T-helper 2 cell treated with Interferon-gamma antibody and Interleukin-4, amounts not matched to agents 5 μg/mL and 100 μg/mL, for 36 hours (primary cell): ENCODE data around the gene TIGD3.
"Not testable (repeated sequence)": the region's sequence is repeated elsewhere in the genome, so short reads cannot be mapped to it uniquely, and the experiment has no call there.

Source experiments
- DNase-seq: peaks from one replicate; pipeline ENCODE4 v3.0.0; 2021; ENCODE audit warnings: low spot score
- H3K27ac Mint-ChIP-seq: one replicate; pipeline ENCODE4 v1.8.0; 2021; ENCODE audit warnings: mild to moderate bottlenecking, mixed read lengths
- H3K27me3 Mint-ChIP-seq: one replicate; pipeline ENCODE4 v1.8.0; 2021; ENCODE audit warnings: low read depth, mixed read lengths
- H3K36me3 Mint-ChIP-seq: one replicate; pipeline ENCODE4 v1.8.0; 2021; ENCODE audit warnings: low read depth, mixed read lengths
- H3K4me1 Mint-ChIP-seq: one replicate; pipeline ENCODE4 v1.8.0; 2021; ENCODE audit warnings: low read depth, mixed read lengths
- H3K4me3 Mint-ChIP-seq: one replicate; pipeline ENCODE4 v1.8.0; 2022; ENCODE audit warnings: mild to moderate bottlenecking, moderate library complexity, mixed read lengths
- H3K9me3 Mint-ChIP-seq: one replicate; pipeline ENCODE4 v1.8.0; 2021; ENCODE audit warnings: mixed read lengths

The TIGD3 gene

GRCh38 chr11:65316227-65317024 is 38.1 kb upstream of the TIGD3 start:
- DNase-seq, result no peak
- no peaks in the 10 kb centered on the region for H3K9me3 Mint-ChIP-seq
- H3K36me3 Mint-ChIP-seq, result no peaks in the 10 kb centered on the region
- peaks cover 9% of the 10 kb centered on the region for H3K4me1 Mint-ChIP-seq
- H3K27me3 Mint-ChIP-seq, result peaks cover 2% of the 10 kb centered on the region
- H3K27ac Mint-ChIP-seq, result no peak overlapping the region
- H3K4me3 Mint-ChIP-seq, result peak overlapping the region; percentile 69

DNA sequence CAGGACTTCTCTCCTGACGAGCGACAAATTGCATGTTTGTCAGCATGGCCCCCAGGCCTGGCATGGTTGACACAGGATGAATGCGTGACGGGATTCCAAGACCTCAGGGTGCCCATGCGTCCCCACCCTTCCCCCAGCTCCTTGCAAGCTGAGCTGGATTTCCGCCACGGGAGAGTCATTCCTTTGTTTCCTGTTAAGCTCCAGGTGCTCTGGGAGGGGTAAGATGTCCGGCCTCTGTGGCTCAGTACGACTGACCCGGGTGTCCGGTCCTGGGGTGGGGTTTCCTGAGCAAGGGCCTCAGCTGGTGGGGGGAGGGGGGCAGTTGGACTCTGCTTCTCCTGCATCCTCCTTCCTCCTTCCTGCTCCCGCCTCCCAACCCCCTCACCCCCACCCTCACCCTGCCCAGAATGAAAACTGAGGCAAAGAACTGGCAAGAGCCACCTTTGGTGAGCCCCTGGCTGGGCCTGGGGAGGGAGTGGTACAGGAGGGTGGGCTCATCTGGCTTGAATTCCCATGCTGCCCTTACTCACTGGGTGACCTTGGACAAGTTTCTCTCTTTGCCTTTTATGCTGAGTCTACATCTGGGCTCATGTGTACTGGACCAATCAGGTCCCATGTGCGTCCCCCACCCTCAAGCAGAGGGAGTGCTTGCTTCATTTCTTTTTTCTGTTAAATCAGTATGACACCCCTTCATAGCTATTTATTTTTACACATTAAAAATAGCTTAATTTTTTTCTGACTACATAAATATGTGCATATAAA is 37.3 kb upstream of the TIGD3 start:
- no peak overlapping the region for H3K27ac Mint-ChIP-seq
- peaks cover 9% of the 10 kb centered on the region for H3K4me1 Mint-ChIP-seq
- peaks cover 2% of the 10 kb centered on the region for H3K27me3 Mint-ChIP-seq
- DNase-seq, result no peak
- no peaks in the 10 kb centered on the region for H3K9me3 Mint-ChIP-seq
- no peaks in the 10 kb centered on the region for H3K36me3 Mint-ChIP-seq
- H3K4me3 Mint-ChIP-seq, result no peak overlapping the region

DNA sequence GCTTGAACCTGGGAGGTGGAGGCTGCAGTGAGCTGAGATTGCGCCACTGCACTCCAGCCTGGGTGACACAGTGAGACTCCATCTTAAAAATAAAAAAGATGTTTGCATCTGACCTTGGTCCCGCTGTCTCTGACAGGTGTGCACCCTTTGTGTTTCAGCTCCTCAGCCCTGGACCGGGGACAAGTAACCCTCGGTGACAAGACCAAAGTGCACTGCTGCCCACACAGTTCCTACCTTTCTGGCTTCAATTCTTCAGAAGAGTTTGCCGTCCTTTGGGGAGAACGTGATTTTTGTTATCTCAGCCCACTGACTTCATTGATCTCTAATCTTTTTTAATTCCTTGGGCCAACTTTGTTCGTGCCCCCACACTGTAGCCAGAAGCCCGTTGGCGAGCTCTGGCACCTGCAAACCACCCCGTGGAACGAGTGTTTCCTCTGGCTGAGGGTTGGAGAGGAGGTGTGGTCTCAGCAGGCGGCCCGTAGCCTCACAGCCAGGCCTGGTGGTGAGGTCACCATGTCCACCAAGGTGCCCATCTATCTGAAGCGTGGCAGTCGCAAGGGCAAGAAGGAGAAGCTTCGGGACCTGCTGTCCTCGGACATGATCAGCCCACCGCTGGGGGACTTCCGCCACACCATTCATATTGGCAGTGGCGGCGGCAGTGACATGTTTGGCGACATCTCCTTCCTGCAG is 34.0 kb upstream of the TIGD3 start:
- Mint-ChIP-seq H3K4me3 (no peak overlapping the region), H3K9me3 (no peaks in the 10 kb centered on the region), H3K27me3 (no peaks in the 10 kb centered on the region), H3K4me1 (peaks cover 9% of the 10 kb centered on the region), H3K27ac (no peak overlapping the region), H3K36me3 (no peaks in the 10 kb centered on the region)
- DNase-seq, result no peak

DNA sequence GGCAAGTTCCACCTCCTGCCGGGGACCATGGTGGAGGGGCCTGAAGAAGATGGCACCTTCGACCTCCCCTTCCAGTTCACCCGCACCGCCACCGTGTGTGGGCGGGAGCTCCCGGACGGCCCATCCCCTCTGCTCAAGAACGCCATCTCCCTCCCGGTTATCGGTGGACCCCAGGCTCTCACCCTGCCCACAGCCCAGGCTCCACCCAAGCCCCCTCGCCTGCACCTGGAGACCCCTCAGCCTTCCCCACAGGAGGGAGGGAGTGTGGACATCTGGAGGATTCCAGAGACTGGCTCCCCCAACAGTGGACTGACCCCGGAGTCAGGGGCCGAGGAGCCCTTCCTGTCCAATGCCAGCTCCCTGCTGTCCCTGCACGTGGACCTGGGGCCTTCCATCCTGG is 33.5 kb upstream of the TIGD3 start:
- H3K27ac Mint-ChIP-seq, result no peak overlapping the region
- H3K9me3 Mint-ChIP-seq, result no peaks in the 10 kb centered on the region
- DNase-seq, result no peak
- H3K4me1 Mint-ChIP-seq, result peaks cover 5% of the 10 kb centered on the region
- no peaks in the 10 kb centered on the region for H3K27me3 Mint-ChIP-seq
- no peaks in the 10 kb centered on the region for H3K36me3 Mint-ChIP-seq
- H3K4me3 Mint-ChIP-seq, result no peak overlapping the region

GRCh38 chr11:65321828-65322485 is 32.6 kb upstream of the TIGD3 start:
- no peaks in the 10 kb centered on the region for H3K36me3 Mint-ChIP-seq
- H3K4me3 Mint-ChIP-seq, result no peak overlapping the region
- no peaks in the 10 kb centered on the region for H3K27me3 Mint-ChIP-seq
- no peak for DNase-seq
- H3K4me1 Mint-ChIP-seq, result no peaks in the 10 kb centered on the region
- H3K27ac Mint-ChIP-seq, result no peak overlapping the region
- H3K9me3 Mint-ChIP-seq, result no peaks in the 10 kb centered on the region

- H3K4me3 Mint-ChIP-seq, result no peak overlapping the region
- no peak overlapping the region for H3K27ac Mint-ChIP-seq
- no peak for DNase-seq
- H3K36me3 Mint-ChIP-seq, result no peaks in the 10 kb centered on the region
- H3K27me3 Mint-ChIP-seq, result no peaks in the 10 kb centered on the region
- H3K9me3 Mint-ChIP-seq, result no peaks in the 10 kb centered on the region
- no peaks in the 10 kb centered on the region for H3K4me1 Mint-ChIP-seq
These were observed 30.7 kb upstream of the TIGD3 start for GRCh38 chr11:65323813-65324212.

DNA sequence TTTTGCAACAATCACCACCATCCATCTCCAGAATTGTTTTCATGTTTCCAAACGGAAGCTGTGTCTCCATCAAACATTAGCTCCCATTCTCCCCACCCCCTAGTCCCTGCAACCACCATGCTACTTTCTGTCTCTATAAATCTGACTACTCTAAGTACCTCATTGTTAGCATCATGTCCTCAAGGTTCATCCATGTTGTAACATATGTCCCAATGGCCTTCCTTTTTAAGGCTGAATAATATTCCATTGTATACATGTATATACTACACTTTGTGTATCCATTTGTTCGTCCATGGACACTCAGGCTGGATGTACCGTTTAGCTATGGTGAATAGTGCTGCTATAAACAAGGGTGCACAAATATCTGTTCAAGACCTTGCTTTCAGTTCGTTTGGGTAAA is 29.1 kb upstream of the TIGD3 start:
- Mint-ChIP-seq H3K4me3 (no peak overlapping the region), H3K27ac (no peak overlapping the region), H3K4me1 (peaks cover 8% of the 10 kb centered on the region), H3K27me3 (no peaks in the 10 kb centered on the region), H3K9me3 (no peaks in the 10 kb centered on the region), H3K36me3 (no peaks in the 10 kb centered on the region)
- no peak for DNase-seq

- peaks cover 8% of the 10 kb centered on the region for H3K4me1 Mint-ChIP-seq
- H3K4me3 Mint-ChIP-seq, result no peak overlapping the region
- no peaks in the 10 kb centered on the region for H3K27me3 Mint-ChIP-seq
- H3K27ac Mint-ChIP-seq, result no peak overlapping the region
- H3K9me3 Mint-ChIP-seq, result no peaks in the 10 kb centered on the region
- no peak for DNase-seq
- no peaks in the 10 kb centered on the region for H3K36me3 Mint-ChIP-seq
These were observed 27.5 kb upstream of the TIGD3 start for GRCh38 chr11:65327021-65327420.

- no peaks in the 10 kb centered on the region for H3K27me3 Mint-ChIP-seq
- H3K27ac Mint-ChIP-seq, result no peak overlapping the region
- H3K9me3 Mint-ChIP-seq, result no peaks in the 10 kb centered on the region
- peaks cover 8% of the 10 kb centered on the region for H3K4me1 Mint-ChIP-seq
- peaks cover 2% of the 10 kb centered on the region for H3K36me3 Mint-ChIP-seq
- no peak for DNase-seq
- H3K4me3 Mint-ChIP-seq, result no peak overlapping the region
These were observed 25.1 kb upstream of the TIGD3 start for GRCh38 chr11:65329478-65329877.

- DNase-seq, result peak; percentile 75
- H3K27ac Mint-ChIP-seq, result no peak overlapping the region
- no peaks in the 10 kb centered on the region for H3K27me3 Mint-ChIP-seq
- H3K9me3 Mint-ChIP-seq, result no peaks in the 10 kb centered on the region
- H3K4me1 Mint-ChIP-seq, result peaks cover 13% of the 10 kb centered on the region
- no peak overlapping the region for H3K4me3 Mint-ChIP-seq
- H3K36me3 Mint-ChIP-seq, result peaks cover 4% of the 10 kb centered on the region
These were observed 24.6 kb upstream of the TIGD3 start for GRCh38 chr11:65329944-65330403.

GRCh38 chr11:65330544-65330943 is 24.0 kb upstream of the TIGD3 start:
- DNase-seq, result no peak
- H3K27me3 Mint-ChIP-seq, result no peaks in the 10 kb centered on the region
- H3K9me3 Mint-ChIP-seq, result no peaks in the 10 kb centered on the region
- no peak overlapping the region for H3K27ac Mint-ChIP-seq
- peaks cover 19% of the 10 kb centered on the region for H3K4me1 Mint-ChIP-seq
- H3K4me3 Mint-ChIP-seq, result no peak overlapping the region
- peaks cover 9% of the 10 kb centered on the region for H3K36me3 Mint-ChIP-seq

GRCh38 chr11:65332591-65332990 is 22.0 kb upstream of the TIGD3 start:
- H3K4me1 Mint-ChIP-seq, result peaks cover 20% of the 10 kb centered on the region
- not testable (repeated sequence) for DNase-seq, H3K9me3 Mint-ChIP-seq, H3K4me3 Mint-ChIP-seq, H3K27me3 Mint-ChIP-seq, H3K27ac Mint-ChIP-seq
- H3K36me3 Mint-ChIP-seq, result peaks cover 10% of the 10 kb centered on the region

GRCh38 chr11:65334696-65335295 is 19.8 kb upstream of the TIGD3 start:
- Mint-ChIP-seq H3K27me3 (no peaks in the 10 kb centered on the region), H3K27ac (peak overlapping the region; percentile 85), H3K9me3 (no peaks in the 10 kb centered on the region), H3K4me1 (peaks cover 25% of the 10 kb centered on the region), H3K4me3 (peak overlapping the region; percentile 90), H3K36me3 (peaks cover 19% of the 10 kb centered on the region)
- DNase-seq, result no peak
